K562 (cell line): ENCODE data around the gene ARRB2. TPM values are rescaled to one million over a fixed set of nuclear protein-coding genes. Genes with fewer than 3 reads are reported as not detected.

Experiments
- E2F8 ChIP-seq: fragments of 450-650 bp; IDR thresholded peaks from 2 replicates; pipeline ENCODE4 v1.7.1; 2018; ENCODE audit warnings: mild to moderate bottlenecking, low read depth; ENCODE audit not compliant: partially characterized antibody
- EP300 ChIP-seq: IDR thresholded peaks from 2 replicates; pipeline ENCODE4 v1.6.1; 2012; ENCODE audit warnings: low read length, improper control_type of control experiment
- GABPA ChIP-seq: fragments of 200-800 bp; sonication (Bioruptor generic); conservative IDR thresholded peaks from 2 replicates; pipeline ENCODE4 v1.6.1; 2016; ENCODE audit warnings: low read depth, missing genetic modification characterization, missing compliant biosample characterization
- HEY1 ChIP-seq: fragments of 250-450 bp; sonication (Bioruptor Pico); IDR thresholded peaks from 2 replicates; pipeline ENCODE4 v1.5.0; 2020; ENCODE audit warnings: mild to moderate bottlenecking, moderate library complexity, borderline replicate concordance
- HLTF ChIP-seq: fragments of 450-650 bp; IDR thresholded peaks from 2 replicates; pipeline ENCODE4 v1.6.1; 2016
- POLR2G ChIP-seq: fragments of 200-400 bp; formaldehyde crosslinking; IDR thresholded peaks from 2 replicates; pipeline ENCODE4 v1.6.1; 2017; ENCODE audit warnings: low read depth, mild to moderate bottlenecking, antibody characterized with exemption, low read length, moderate library complexity
- SAP30 ChIP-seq: fragments of 200-600 bp; sonication (generic); IDR thresholded peaks from 2 replicates; pipeline ENCODE4 v1.6.1; 2012; ENCODE audit warnings: borderline replicate concordance, low read depth, mild to moderate bottlenecking, moderate library complexity, low read length, control low read depth, inconsistent platforms; ENCODE audit not compliant: insufficient read depth, poor library complexity, severe bottlenecking
- YBX1 ChIP-seq: fragments of 450-650 bp; IDR thresholded peaks from 2 replicates; pipeline ENCODE4 v1.7.1; 2016; ENCODE audit warnings: mild to moderate bottlenecking
- ZNF124 ChIP-seq: sonication (generic); formaldehyde crosslinking; IDR thresholded peaks from 2 replicates; pipeline ENCODE4 v1.8.1; 2022; ENCODE audit warnings: missing genetic modification reagents
- ZNF165 ChIP-seq: fragments of 250-450 bp; sonication (Bioruptor Pico); IDR thresholded peaks from 2 replicates; pipeline ENCODE4 v1.4.0; 2020; ENCODE audit warnings: borderline replicate concordance
- ZNF41 ChIP-seq: fragments of 250-450 bp; sonication (Bioruptor Pico); conservative IDR thresholded peaks from 2 replicates; pipeline ENCODE4 v1.4.0; 2020; ENCODE audit warnings: mild to moderate bottlenecking
- polyA plus RNA-seq, 8 experiments: library from polyadenylated mRNA; depleted of rRNA in 4 of 8; stranded (reverse) in 5 of 8; unstranded in 3 of 8; fragments of >200 nt; fragmentation: Nextera tagmentation in 2 of 8; fragmentation: Illumina TruSeq in 1 of 8; extraction: Ambion mirVana in 2 of 8; extraction: Trizol in 1 of 8; gene quantifications; 2 replicates each; pipeline versions ENCODE4 v1.2.1 to v1.2.3, GENCODE V29; 2011 to 2014; ENCODE audit warnings: inconsistent platforms in 1 of 8, missing spikeins in 1 of 8
- total RNA-seq, 7 experiments: library from RNA; depleted of rRNA in 6 of 7; stranded (reverse); fragments of >200 nt in 6 of 7; fragmentation: Illumina TruSeq in 2 of 7; extraction: Trizol in 2 of 7; gene quantifications; 2 replicates each; pipeline versions ENCODE4 v1.2.1 to v1.2.3, GENCODE V29; 2011 to 2021; ENCODE audit warnings: low replicate concordance in 1 of 7

The ARRB2 gene
- total and polyA plus RNA-seq, 9 of the 15 experiments (the other 6 are each of a cell fraction or from before 2014, with no cell fraction given) = 0.79 to 15.3 (median 8.8) TPM

GRCh38 chr17:4666296-4666695 lies 44.1 kb upstream of the ARRB2 start (continued):
- TF ChIP-seq EP300 (no peak), E2F8 (no peak), GABPA (no peak), ZNF41 (CRISPR knock-in tag) (no peak), ZNF165 (CRISPR knock-in tag) (no peak), SAP30 (no peak), HEY1 (CRISPR knock-in tag) (no peak), HLTF (no peak), POLR2G (no peak), YBX1 (no peak), ZNF124 (CRISPR knock-in tag) (no peak)
- TF ChIP-seq, all 486 proteins: peak for 0
